ENCODE measurements around the gene PIK3R1. TPM values are rescaled to one million over a fixed set of nuclear protein-coding genes. Genes with fewer than 3 reads are reported as not detected.

The PIK3R1 gene
- total RNA-seq, 1 donor from 2014 or later, result 15.5 TPM

- DNase-seq (ENCODE audit: low read depth), result no peak
- no peak for FAIRE-seq
Measured at GRCh38 chr5:68299105-68299504, 83.5 kb downstream of the PIK3R1 start.

GRCh38 chr5:68299575-68299974, 84.0 kb downstream of the PIK3R1 start:
- FAIRE-seq (no peak), DNase-seq (ENCODE audit: low read depth) (no peak)
- Histone ChIP-seq H3K27me3 (ENCODE audit: control insufficient read depth, insufficient read depth, low read length) (no peaks in the 10 kb centered on the region), H3K4me3 (ENCODE audit: low read depth, low read length) (no peak overlapping the region), H3K36me3 (ENCODE audit: control insufficient read depth, insufficient read depth, low read length) (peaks cover 6% of the 10 kb centered on the region)
- no peak for TF ChIP-seq CTCF (IDR thresholded peaks at IDR 0.05; ENCODE audit: insufficient read depth, low read length, severe bottlenecking)

More at GRCh38 chr5:68299105-68299504, 83.5 kb downstream of the PIK3R1 start:
- no peak for TF ChIP-seq CTCF (IDR thresholded peaks at IDR 0.05; ENCODE audit: insufficient read depth, low read length, severe bottlenecking)
- H3K36me3 ChIP-seq (ENCODE audit: control insufficient read depth, insufficient read depth, low read length), result peaks cover 6% of the 10 kb centered on the region
- H3K4me3 ChIP-seq (ENCODE audit: low read depth, low read length), result no peak overlapping the region
- no peaks in the 10 kb centered on the region for H3K27me3 ChIP-seq (ENCODE audit: control insufficient read depth, insufficient read depth, low read length)

- FAIRE-seq (no peak), DNase-seq (ENCODE audit: low read depth) (peak; percentile 75)
- Histone ChIP-seq H3K4me3 (ENCODE audit: low read depth, low read length) (no peak overlapping the region), H3K36me3 (ENCODE audit: control insufficient read depth, insufficient read depth, low read length) (no peaks in the 10 kb centered on the region), H3K27me3 (ENCODE audit: control insufficient read depth, insufficient read depth, low read length) (no peaks in the 10 kb centered on the region)
- TF ChIP-seq CTCF (IDR thresholded peaks at IDR 0.05; ENCODE audit: insufficient read depth, low read length, severe bottlenecking), result no peak
Measured at GRCh38 chr5:68303038-68303738, 87.6 kb downstream of the PIK3R1 start.

GRCh38 chr5:68303754-68304420, 88.3 kb downstream of the PIK3R1 start:
- DNase-seq (ENCODE audit: low read depth) (no peak), FAIRE-seq (no peak)
- H3K27me3 ChIP-seq (ENCODE audit: control insufficient read depth, insufficient read depth, low read length), result no peaks in the 10 kb centered on the region
- no peak for TF ChIP-seq CTCF (IDR thresholded peaks at IDR 0.05; ENCODE audit: insufficient read depth, low read length, severe bottlenecking)
- H3K36me3 ChIP-seq (ENCODE audit: control insufficient read depth, insufficient read depth, low read length), result no peaks in the 10 kb centered on the region
- no peak overlapping the region for H3K4me3 ChIP-seq (ENCODE audit: low read depth, low read length)

- FAIRE-seq (no peak), DNase-seq (ENCODE audit: low read depth) (no peak)
- H3K36me3 ChIP-seq (ENCODE audit: control insufficient read depth, insufficient read depth, low read length), result no peaks in the 10 kb centered on the region
- TF ChIP-seq CTCF (IDR thresholded peaks at IDR 0.05; ENCODE audit: insufficient read depth, low read length, severe bottlenecking), result no peak
- H3K27me3 ChIP-seq (ENCODE audit: control insufficient read depth, insufficient read depth, low read length), result no peaks in the 10 kb centered on the region
- H3K4me3 ChIP-seq (ENCODE audit: low read depth, low read length), result no peak overlapping the region
Measured at GRCh38 chr5:68304421-68305052, 89.0 kb downstream of the PIK3R1 start.
